Uterus (tissue), 2 donors: ENCODE results near the gene RFTN2.

Experiments
- POLR2A ChIP-seq, 2 donors: fragments of 450-650 bp; IDR thresholded peaks; one replicate each; pipeline ENCODE4 v1.6.1; 2016; ENCODE audit warnings: antibody characterized with exemption in 2 of 2, mild to moderate bottlenecking in 1 of 2, moderate library complexity in 1 of 2
- TF ChIP-seq, protein P1 (sequence below), 4 experiments: fragments of 200-600 bp in 2 of 4; fragments of 450-650 bp in 2 of 4; sonication (generic) in 2 of 4; IDR thresholded peaks; one replicate each; pipeline ENCODE4 v1.5.1; 2016 to 2019; ENCODE audit warnings: antibody characterized with exemption in 4 of 4, mild to moderate bottlenecking in 2 of 4, moderate library complexity in 1 of 4

DNA sequence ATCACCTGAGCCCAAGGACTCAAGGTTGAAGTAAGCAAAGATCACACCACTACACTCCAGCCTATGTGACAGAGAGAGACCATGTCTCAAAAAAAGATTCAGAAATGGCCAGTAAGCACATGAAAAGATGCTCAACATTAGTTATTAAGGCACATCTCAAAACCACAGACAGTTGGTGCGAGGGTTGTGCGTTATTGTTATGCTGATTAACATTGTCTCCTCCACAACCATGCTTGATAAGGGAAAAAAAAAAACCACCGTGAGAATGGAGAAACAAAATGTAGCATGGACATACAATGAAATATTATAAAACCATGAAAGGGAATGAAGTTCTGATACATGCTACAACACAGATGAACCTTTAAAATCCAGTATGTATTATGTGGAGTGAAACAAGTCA lies 132.2 kb downstream of the RFTN2 start:
- TF ChIP-seq, protein P1, sequence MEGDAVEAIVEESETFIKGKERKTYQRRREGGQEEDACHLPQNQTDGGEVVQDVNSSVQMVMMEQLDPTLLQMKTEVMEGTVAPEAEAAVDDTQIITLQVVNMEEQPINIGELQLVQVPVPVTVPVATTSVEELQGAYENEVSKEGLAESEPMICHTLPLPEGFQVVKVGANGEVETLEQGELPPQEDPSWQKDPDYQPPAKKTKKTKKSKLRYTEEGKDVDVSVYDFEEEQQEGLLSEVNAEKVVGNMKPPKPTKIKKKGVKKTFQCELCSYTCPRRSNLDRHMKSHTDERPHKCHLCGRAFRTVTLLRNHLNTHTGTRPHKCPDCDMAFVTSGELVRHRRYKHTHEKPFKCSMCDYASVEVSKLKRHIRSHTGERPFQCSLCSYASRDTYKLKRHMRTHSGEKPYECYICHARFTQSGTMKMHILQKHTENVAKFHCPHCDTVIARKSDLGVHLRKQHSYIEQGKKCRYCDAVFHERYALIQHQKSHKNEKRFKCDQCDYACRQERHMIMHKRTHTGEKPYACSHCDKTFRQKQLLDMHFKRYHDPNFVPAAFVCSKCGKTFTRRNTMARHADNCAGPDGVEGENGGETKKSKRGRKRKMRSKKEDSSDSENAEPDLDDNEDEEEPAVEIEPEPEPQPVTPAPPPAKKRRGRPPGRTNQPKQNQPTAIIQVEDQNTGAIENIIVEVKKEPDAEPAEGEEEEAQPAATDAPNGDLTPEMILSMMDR (IDR thresholded peaks at IDR 0.05), result no peak
- TF ChIP-seq POLR2A (IDR thresholded peaks at IDR 0.05), result no peak
